ENCODE measurements around the gene ADAMTS9.

Gene ADAMTS9

GRCh38 chr3:64561325-64561843 lies 126.4 kb downstream of the ADAMTS9 start:
- Histone ChIP-seq H3K4me3 (ENCODE audit: low read length in 2 of 2) (peak overlapping the region in 1 of 2 donors; percentile 14), H3K27me3 (ENCODE audit: control insufficient read depth in 2 of 2, insufficient read depth in 2 of 2, low read length in 2 of 2) (no peaks in the 10 kb centered on the region), H3K4me1 (ENCODE audit: control insufficient read depth in 2 of 2, insufficient read depth in 2 of 2, low read length in 2 of 2) (no peaks in the 10 kb centered on the region), H3K9me3 (ENCODE audit: control insufficient read depth in 2 of 2, low read length in 2 of 2) (no peaks in the 10 kb centered on the region), H3K27ac (ENCODE audit: low read depth in 2 of 2, low read length in 2 of 2) (no peak overlapping the region), H3K9ac (ENCODE audit: low read depth in 1 of 2, low read length in 2 of 2) (no peak overlapping the region), H3K36me3 (ENCODE audit: control insufficient read depth in 2 of 2, insufficient read depth in 2 of 2, low read length in 2 of 2) (no peaks in the 10 kb centered on the region)

- Histone ChIP-seq H3K27me3 (ENCODE audit: control insufficient read depth in 2 of 2, insufficient read depth in 2 of 2, low read length in 2 of 2) (no peaks in the 10 kb centered on the region), H3K4me3 (ENCODE audit: low read length in 2 of 2) (no peak overlapping the region), H3K9me3 (ENCODE audit: control insufficient read depth in 2 of 2, low read length in 2 of 2) (no peaks in the 10 kb centered on the region), H3K4me1 (ENCODE audit: control insufficient read depth in 2 of 2, insufficient read depth in 2 of 2, low read length in 2 of 2) (no peaks in the 10 kb centered on the region), H3K27ac (ENCODE audit: low read depth in 2 of 2, low read length in 2 of 2) (no peak overlapping the region), H3K9ac (ENCODE audit: low read depth in 1 of 2, low read length in 2 of 2) (no peak overlapping the region), H3K36me3 (ENCODE audit: control insufficient read depth in 2 of 2, insufficient read depth in 2 of 2, low read length in 2 of 2) (no peaks in the 10 kb centered on the region)
Measured at GRCh38 chr3:64560791-64561190, 127.0 kb downstream of the ADAMTS9 start.

- H3K36me3 ChIP-seq (ENCODE audit: control insufficient read depth in 2 of 2, insufficient read depth in 2 of 2, low read length in 2 of 2): no peaks in the 10 kb centered on the region
- no peak overlapping the region for H3K9ac ChIP-seq (ENCODE audit: low read depth in 1 of 2, low read length in 2 of 2)
Measured at GRCh38 chr3:64559588-64559987, 128.2 kb downstream of the ADAMTS9 start.

GRCh38 chr3:64556046-64556445 lies 131.8 kb downstream of the ADAMTS9 start:
- Histone ChIP-seq H3K9me3 (ENCODE audit: control insufficient read depth in 2 of 2, low read length in 2 of 2) (no peaks in the 10 kb centered on the region), H3K4me3 (ENCODE audit: low read length in 2 of 2) (no peak overlapping the region), H3K27ac (ENCODE audit: low read depth in 2 of 2, low read length in 2 of 2) (no peak overlapping the region), H3K9ac (ENCODE audit: low read depth in 1 of 2, low read length in 2 of 2) (no peak overlapping the region), H3K4me1 (ENCODE audit: control insufficient read depth in 2 of 2, insufficient read depth in 2 of 2, low read length in 2 of 2) (no peaks in the 10 kb centered on the region), H3K27me3 (ENCODE audit: control insufficient read depth in 2 of 2, insufficient read depth in 2 of 2, low read length in 2 of 2) (no peaks in the 10 kb centered on the region), H3K36me3 (ENCODE audit: control insufficient read depth in 2 of 2, insufficient read depth in 2 of 2, low read length in 2 of 2) (no peaks in the 10 kb centered on the region)

More at GRCh38 chr3:64559588-64559987, 128.2 kb downstream of the ADAMTS9 start:
- Histone ChIP-seq H3K4me1 (ENCODE audit: control insufficient read depth in 2 of 2, insufficient read depth in 2 of 2, low read length in 2 of 2) (no peaks in the 10 kb centered on the region), H3K27ac (ENCODE audit: low read depth in 2 of 2, low read length in 2 of 2) (no peak overlapping the region), H3K9me3 (ENCODE audit: control insufficient read depth in 2 of 2, low read length in 2 of 2) (no peaks in the 10 kb centered on the region), H3K4me3 (ENCODE audit: low read length in 2 of 2) (no peak overlapping the region), H3K27me3 (ENCODE audit: control insufficient read depth in 2 of 2, insufficient read depth in 2 of 2, low read length in 2 of 2) (no peaks in the 10 kb centered on the region)

- Histone ChIP-seq H3K4me1 (ENCODE audit: control insufficient read depth in 2 of 2, insufficient read depth in 2 of 2, low read length in 2 of 2) (no peaks in the 10 kb centered on the region), H3K27ac (ENCODE audit: low read depth in 2 of 2, low read length in 2 of 2) (no peak overlapping the region), H3K36me3 (ENCODE audit: control insufficient read depth in 2 of 2, insufficient read depth in 2 of 2, low read length in 2 of 2) (no peaks in the 10 kb centered on the region), H3K4me3 (ENCODE audit: low read length in 2 of 2) (no peak overlapping the region), H3K9ac (ENCODE audit: low read depth in 1 of 2, low read length in 2 of 2) (no peak overlapping the region), H3K9me3 (ENCODE audit: control insufficient read depth in 2 of 2, low read length in 2 of 2) (no peaks in the 10 kb centered on the region), H3K27me3 (ENCODE audit: control insufficient read depth in 2 of 2, insufficient read depth in 2 of 2, low read length in 2 of 2) (no peaks in the 10 kb centered on the region)
Measured at GRCh38 chr3:64555351-64555750, 132.4 kb downstream of the ADAMTS9 start.

- Histone ChIP-seq H3K4me1 (ENCODE audit: control insufficient read depth in 2 of 2, insufficient read depth in 2 of 2, low read length in 2 of 2) (no peaks in the 10 kb centered on the region), H3K4me3 (ENCODE audit: low read length in 2 of 2) (no peak overlapping the region), H3K27me3 (ENCODE audit: control insufficient read depth in 2 of 2, insufficient read depth in 2 of 2, low read length in 2 of 2) (no peaks in the 10 kb centered on the region), H3K27ac (ENCODE audit: low read depth in 2 of 2, low read length in 2 of 2) (no peak overlapping the region), H3K9ac (ENCODE audit: low read depth in 1 of 2, low read length in 2 of 2) (no peak overlapping the region), H3K36me3 (ENCODE audit: control insufficient read depth in 2 of 2, insufficient read depth in 2 of 2, low read length in 2 of 2) (no peaks in the 10 kb centered on the region), H3K9me3 (ENCODE audit: control insufficient read depth in 2 of 2, low read length in 2 of 2) (no peaks in the 10 kb centered on the region)
Measured at GRCh38 chr3:64554096-64554920, 133.5 kb downstream of the ADAMTS9 start.

GRCh38 chr3:64552966-64553365 lies 134.8 kb downstream of the ADAMTS9 start:
- H3K27ac ChIP-seq (ENCODE audit: low read depth in 2 of 2, low read length in 2 of 2): no peak overlapping the region
- H3K36me3 ChIP-seq (ENCODE audit: control insufficient read depth in 2 of 2, insufficient read depth in 2 of 2, low read length in 2 of 2): no peaks in the 10 kb centered on the region
- H3K27me3 ChIP-seq (ENCODE audit: control insufficient read depth in 2 of 2, insufficient read depth in 2 of 2, low read length in 2 of 2): no peaks in the 10 kb centered on the region
- no peaks in the 10 kb centered on the region for H3K9me3 ChIP-seq (ENCODE audit: control insufficient read depth in 2 of 2, low read length in 2 of 2)
- no peak overlapping the region for H3K4me3 ChIP-seq (ENCODE audit: low read length in 2 of 2)
- no peak overlapping the region for H3K9ac ChIP-seq (ENCODE audit: low read depth in 1 of 2, low read length in 2 of 2)
- H3K4me1 ChIP-seq (ENCODE audit: control insufficient read depth in 2 of 2, insufficient read depth in 2 of 2, low read length in 2 of 2): no peaks in the 10 kb centered on the region

- H3K36me3 ChIP-seq (ENCODE audit: control insufficient read depth in 2 of 2, insufficient read depth in 2 of 2, low read length in 2 of 2): no peaks in the 10 kb centered on the region
- no peaks in the 10 kb centered on the region for H3K27me3 ChIP-seq (ENCODE audit: control insufficient read depth in 2 of 2, insufficient read depth in 2 of 2, low read length in 2 of 2)
- no peak overlapping the region for H3K4me3 ChIP-seq (ENCODE audit: low read length in 2 of 2)
- H3K9ac ChIP-seq (ENCODE audit: low read depth in 1 of 2, low read length in 2 of 2): no peak overlapping the region
- no peaks in the 10 kb centered on the region for H3K4me1 ChIP-seq (ENCODE audit: control insufficient read depth in 2 of 2, insufficient read depth in 2 of 2, low read length in 2 of 2)
- no peak overlapping the region for H3K27ac ChIP-seq (ENCODE audit: low read depth in 2 of 2, low read length in 2 of 2)
- H3K9me3 ChIP-seq (ENCODE audit: control insufficient read depth in 2 of 2, low read length in 2 of 2): no peaks in the 10 kb centered on the region
Measured at GRCh38 chr3:64552160-64552559, 135.6 kb downstream of the ADAMTS9 start.

GRCh38 chr3:64551697-64552096 lies 136.1 kb downstream of the ADAMTS9 start:
- Histone ChIP-seq H3K36me3 (ENCODE audit: control insufficient read depth in 2 of 2, insufficient read depth in 2 of 2, low read length in 2 of 2) (no peaks in the 10 kb centered on the region), H3K27ac (ENCODE audit: low read depth in 2 of 2, low read length in 2 of 2) (no peak overlapping the region), H3K9ac (ENCODE audit: low read depth in 1 of 2, low read length in 2 of 2) (no peak overlapping the region), H3K4me1 (ENCODE audit: control insufficient read depth in 2 of 2, insufficient read depth in 2 of 2, low read length in 2 of 2) (no peaks in the 10 kb centered on the region), H3K9me3 (ENCODE audit: control insufficient read depth in 2 of 2, low read length in 2 of 2) (no peaks in the 10 kb centered on the region), H3K4me3 (ENCODE audit: low read length in 2 of 2) (no peak overlapping the region), H3K27me3 (ENCODE audit: control insufficient read depth in 2 of 2, insufficient read depth in 2 of 2, low read length in 2 of 2) (no peaks in the 10 kb centered on the region)

- no peaks in the 10 kb centered on the region for H3K27me3 ChIP-seq (ENCODE audit: control insufficient read depth in 2 of 2, insufficient read depth in 2 of 2, low read length in 2 of 2)
- H3K36me3 ChIP-seq (ENCODE audit: control insufficient read depth in 2 of 2, insufficient read depth in 2 of 2, low read length in 2 of 2): no peaks in the 10 kb centered on the region
- H3K27ac ChIP-seq (ENCODE audit: low read depth in 2 of 2, low read length in 2 of 2): no peak overlapping the region
- no peaks in the 10 kb centered on the region for H3K4me1 ChIP-seq (ENCODE audit: control insufficient read depth in 2 of 2, insufficient read depth in 2 of 2, low read length in 2 of 2)
- H3K4me3 ChIP-seq (ENCODE audit: low read length in 2 of 2): no peak overlapping the region
- H3K9me3 ChIP-seq (ENCODE audit: control insufficient read depth in 2 of 2, low read length in 2 of 2): no peaks in the 10 kb centered on the region
- no peak overlapping the region for H3K9ac ChIP-seq (ENCODE audit: low read depth in 1 of 2, low read length in 2 of 2)
Measured at GRCh38 chr3:64550745-64551144, 137.1 kb downstream of the ADAMTS9 start.

All from mucosa of rectum (tissue), 2 donors.